Stomach (tissue), 4 donors: Measurements from ENCODE around the gene HIGD2A.

ENCODE experiments used
- CTCF ChIP-seq, 7 experiments: fragments of 450-650 bp in 4 of 7; fragments of 200-600 bp in 3 of 7; sonication (generic) in 3 of 7; IDR thresholded peaks; one replicate each; pipeline ENCODE4 v1.5.1; 2016 to 2019; ENCODE audit warnings: antibody characterized with exemption in 7 of 7, control low read depth in 2 of 7, mild to moderate bottlenecking in 1 of 7
- POLR2AphosphoS5 ChIP-seq, 3 donors: sonication (generic); formaldehyde crosslinking; IDR thresholded peaks; one replicate each; pipeline ENCODE4 v1.6.1; 2016; ENCODE audit warnings: antibody characterized with exemption in 3 of 3

GRCh38 chr5:176394881-176395675 lies 6.5 kb downstream of the HIGD2A start:
- no peak for TF ChIP-seq CTCF (IDR thresholded peaks at IDR 0.05)
- no peak for TF ChIP-seq POLR2AphosphoS5 (IDR thresholded peaks at IDR 0.05)
